NCI-H82 treated with DMSO at 0.1 percent for 48 hours (cell line): Measurements from ENCODE around the gene CAST.

Source experiments
- DNase-seq: peaks from one replicate; lab custom pipeline; 2025; ENCODE audit not compliant: unreplicated experiment; lab: John Stamatoyannopoulos, UW

CAST gene

DNA sequence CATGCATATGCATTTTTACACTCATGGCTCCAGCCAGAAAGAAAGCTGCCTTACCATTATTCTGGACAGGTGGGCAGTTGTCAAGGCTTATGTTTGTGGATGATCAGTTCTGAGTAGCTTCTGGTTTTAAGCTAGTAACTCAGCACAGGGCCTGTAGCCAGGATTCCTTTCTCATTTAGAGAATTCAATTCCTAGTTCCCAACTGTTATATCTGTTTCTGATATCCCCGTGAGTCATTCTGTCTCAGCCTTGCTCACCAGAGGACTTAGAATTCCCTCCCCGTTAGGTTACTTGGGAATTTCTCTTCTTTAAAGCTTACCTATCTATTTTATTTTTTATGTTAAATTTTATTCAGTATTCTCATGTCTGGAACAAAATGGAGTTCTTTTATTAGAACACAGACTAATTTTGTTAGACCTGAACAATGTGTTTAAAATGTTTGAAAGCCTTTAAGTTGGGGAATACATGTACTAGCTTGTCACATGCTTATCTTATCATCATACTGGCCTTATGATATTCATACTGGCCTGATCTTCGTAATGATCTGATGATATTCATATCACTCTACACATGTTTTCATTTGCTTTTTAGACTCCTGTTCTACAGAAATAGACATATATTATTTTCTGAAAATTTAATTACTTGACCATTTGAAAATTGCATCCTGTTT lies 47.1 kb downstream of the CAST start:
- no peak for DNase-seq

DNA sequence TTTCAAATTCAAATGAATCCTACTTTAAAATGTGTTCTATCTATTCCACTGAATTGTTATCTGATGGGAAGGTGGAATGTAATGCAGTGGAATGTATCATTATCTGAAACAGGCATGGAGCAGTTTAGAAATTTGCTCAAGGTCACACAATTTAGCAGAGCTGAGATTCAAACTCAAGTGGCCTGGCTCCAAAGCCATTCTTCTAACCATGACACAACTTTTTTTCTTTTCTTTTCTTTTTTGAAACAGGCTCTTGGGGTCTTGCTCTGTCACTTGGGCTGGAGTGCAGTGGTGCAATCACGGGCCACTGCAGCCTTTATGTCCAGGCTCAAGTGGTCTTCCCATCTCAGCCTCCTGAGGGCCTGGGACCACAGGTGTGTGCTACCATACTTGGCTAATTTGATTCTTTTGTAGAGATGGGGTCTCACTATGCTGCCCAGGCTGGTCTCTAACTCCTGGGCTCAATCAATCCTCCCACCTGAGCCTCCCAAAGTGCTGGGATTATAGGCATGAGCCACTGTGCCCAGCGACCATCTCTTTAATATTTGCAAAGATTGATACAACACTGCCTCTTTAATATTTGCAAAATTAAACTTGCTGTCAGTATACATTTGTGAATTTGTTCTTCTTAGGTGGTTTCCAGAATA lies 50.0 kb downstream of the CAST start:
- DNase-seq: no peak

DNA sequence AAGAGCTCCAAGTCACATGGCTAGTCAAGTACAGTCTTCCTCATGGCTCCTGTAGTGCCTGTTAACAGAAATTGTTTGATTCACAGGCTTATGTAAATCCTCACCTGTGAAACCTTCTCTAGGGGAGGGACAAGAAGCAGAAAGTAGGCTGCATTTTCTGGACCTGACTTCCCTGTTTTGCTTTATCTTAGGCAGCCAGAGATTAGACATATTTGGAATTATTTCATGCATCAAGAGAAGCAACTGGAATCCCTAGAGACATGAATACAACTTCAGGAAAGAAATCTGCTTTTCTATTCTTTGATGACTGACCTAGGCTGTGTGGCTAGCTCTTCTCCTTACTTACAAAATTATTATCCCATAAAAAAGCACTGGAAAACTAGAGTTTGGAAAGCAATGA lies 52.3 kb downstream of the CAST start:
- DNase-seq: no peak

DNA sequence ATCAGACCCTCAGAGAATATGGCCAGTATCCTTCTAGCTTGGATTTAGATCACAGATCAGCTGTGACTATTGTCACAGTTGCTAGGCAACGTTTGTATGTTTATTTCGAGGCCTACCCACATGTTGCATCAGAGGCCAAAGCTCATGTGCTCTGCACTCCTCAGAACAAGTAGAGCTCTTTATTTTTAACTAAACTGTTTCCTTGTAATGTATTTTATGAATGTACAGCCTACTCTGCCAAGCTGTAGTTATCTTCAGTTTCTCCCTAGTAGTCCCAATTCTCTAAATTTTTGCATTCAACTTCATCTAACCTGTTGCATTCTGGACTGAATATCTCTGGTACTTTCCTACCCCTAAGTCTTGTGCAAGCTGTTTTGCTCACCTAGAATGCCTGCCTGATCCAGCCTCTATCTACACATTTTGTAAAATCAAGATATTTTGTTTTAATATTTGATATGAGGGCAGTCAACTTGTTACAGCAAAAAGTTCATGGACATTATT lies 52.8 kb downstream of the CAST start:
- no peak for DNase-seq

DNA sequence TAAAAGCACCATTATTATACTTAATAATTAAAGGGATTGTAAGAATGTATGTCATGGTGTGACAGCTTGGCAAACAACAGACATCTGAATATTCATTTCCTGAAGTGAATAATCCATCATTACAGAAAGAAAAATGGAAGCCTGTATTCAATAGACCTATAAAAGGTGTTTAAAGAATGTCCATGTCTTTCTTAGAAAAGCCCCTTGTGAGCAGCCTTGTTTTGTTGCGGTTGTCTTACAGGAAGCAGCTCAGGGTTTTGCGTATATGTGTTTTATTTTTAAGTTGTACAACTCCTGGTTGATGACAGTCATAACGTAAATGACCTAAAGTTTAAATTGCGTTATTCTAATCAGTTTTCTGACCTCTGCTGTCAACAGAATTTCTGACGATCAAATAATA lies 53.8 kb downstream of the CAST start:
- DNase-seq: no peak

DNA sequence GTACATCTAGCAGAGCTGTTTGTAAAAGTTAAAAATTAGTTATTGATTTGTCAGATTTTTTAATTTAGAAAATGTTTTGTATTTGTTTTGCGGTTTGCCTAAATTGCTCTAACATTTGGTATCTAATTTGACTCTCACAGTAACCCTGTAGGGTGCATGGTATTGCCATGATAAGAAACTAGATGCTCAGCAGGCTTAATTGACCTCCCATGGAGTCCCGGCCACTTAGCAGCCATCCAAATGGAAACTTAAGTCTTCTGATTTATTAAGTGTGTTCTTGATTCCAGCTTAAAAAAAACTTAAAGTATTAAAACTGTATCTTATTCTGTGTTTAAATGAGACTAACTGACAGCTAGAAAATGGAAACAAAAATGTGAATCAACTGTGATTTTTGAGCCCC lies 54.5 kb downstream of the CAST start:
- no peak for DNase-seq

DNA sequence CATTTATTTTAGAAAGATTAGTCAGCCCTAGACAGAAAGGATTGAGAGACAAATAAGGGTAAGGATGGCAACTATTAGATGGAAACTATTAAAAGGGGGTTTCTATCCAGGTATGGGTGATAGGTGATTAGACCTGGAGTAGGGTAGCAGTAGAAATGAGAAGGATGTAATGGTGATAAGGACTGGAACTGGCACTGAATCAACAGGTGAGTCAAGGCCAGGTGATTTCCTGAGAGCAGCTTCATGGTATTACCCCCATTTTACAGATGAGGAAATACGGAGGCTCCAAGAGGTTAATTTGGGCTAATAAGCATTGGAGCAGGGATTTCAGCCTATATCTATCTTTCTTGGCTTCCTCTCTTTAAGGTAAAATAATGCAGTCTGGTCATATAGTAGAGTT lies 55.7 kb downstream of the CAST start:
- no peak for DNase-seq

DNA sequence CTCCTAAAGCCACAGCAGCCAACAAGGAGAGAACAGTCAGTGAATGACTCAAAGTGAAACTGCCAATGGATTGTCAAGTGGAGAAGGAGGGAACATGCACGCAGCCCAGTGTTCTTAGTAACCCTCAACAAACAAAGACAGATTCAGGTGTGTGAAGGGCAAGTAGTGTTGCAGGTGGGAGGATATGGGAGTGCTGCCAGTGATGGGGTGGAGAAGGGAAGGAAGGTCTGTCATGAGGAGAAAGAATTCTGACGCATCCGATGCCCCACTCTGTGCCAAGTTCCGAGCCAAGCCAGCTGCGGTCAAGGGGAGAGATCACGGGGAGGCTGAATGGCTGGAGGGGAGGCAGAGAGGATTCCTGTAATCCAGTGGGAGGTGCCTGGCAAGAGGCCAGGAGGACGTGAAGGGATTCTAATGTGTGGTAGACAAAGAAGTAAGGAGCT lies 56.5 kb downstream of the CAST start:
- DNase-seq: peak; percentile 55

DNA sequence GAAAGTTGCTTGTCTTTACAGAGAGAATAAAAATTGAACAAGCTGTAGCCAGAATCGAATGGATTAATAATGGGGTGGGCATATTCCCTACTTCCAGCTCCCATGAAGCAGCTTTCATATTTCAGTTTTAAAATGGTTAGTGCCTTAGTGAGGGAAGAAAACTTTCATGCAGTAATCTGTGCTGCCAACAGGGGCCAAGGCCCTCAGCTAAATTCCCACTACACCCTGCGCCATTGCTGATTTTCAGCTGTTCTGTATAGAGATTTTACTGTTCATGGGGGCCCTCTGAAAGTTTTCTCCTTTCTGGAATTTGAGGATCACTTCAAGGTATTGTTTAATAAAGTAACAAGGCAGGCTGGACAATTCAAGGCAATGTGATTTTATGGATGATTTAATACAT lies 58.2 kb downstream of the CAST start:
- no peak for DNase-seq

DNA sequence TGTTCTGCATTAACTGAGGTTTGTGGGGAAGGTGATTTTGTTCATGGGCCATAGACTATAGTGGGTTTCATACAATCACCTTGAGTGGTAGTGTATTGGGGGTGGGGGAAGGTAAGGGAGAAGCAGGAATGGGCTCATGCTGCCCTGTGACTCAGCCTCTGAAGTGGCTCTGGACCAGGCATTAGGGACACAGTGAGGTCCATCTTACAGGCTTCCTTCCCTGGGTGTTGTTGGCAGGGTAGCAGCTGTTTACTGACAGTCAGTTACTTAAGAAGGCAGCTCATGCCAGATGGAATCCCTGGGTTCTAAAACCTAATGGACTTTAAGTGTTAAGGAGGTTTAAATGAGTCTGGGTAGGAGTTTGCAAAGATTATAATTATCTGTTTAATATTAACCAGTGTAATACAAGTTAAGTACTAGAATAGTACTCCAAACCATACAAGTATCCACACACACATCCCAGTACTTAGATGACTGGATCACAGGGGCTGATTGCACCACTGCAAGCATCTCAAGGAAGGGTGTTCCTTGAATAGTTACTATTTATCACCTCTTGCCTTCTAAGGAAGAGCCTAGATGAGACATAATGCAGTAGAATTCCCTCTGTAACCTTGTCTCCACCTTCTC lies 59.3 kb downstream of the CAST start:
- DNase-seq: peak; percentile 91

DNA sequence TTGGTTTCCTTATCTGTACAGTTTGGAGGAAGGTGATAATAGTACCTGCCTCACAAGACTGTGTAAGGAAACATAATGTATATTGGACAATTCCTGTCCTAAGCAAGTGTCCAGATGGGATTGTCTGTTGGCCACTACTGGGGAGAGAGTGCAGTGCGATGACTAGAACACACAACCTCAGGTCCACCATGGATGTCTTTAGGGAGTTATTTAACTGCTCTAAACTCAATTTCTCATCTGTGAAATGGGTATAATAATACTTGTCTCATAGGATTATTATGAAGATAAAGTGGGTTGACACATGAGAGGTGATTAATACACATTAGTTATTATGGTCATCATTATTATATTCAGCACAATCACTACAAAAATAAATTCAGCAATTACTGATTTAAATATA lies 63.1 kb downstream of the CAST start:
- DNase-seq: no peak

DNA sequence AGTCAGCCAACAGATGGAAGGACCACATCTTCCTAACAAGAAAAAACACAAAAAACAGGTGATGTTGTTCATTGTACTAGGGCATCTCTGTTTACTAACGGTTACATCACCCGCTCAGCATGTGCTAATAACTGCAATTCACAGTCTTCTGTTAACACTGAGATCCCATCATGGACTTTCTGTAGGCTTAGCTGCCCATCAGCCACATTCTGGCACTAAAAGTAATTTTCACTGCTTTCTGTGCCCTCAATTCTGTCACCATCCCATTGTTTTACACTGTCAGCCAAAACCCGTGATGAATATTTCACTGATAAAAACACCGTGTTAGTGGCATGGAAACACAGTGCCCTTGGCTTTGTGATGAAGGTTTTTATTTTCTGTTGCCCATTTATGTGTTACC lies 64.6 kb downstream of the CAST start:
- no peak for DNase-seq

DNA sequence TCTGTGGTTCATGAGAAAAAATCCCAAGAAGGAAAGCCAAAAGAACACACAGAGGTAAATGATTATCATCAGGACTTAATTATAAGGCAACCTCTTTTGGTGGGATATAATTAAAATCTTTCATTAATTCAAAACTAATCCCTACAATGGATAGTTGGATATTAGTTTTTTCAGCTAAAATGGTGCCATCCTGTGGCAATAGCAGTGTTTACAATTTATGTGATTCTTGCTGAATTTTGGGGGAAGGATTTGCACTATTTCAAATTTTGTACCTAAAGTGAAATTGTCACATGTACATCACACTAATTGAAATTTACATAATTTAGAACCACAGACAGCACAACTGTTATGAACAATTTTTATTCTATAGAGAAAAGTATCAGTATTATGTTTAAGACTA lies 67.0 kb downstream of the CAST start:
- DNase-seq: no peak

DNA sequence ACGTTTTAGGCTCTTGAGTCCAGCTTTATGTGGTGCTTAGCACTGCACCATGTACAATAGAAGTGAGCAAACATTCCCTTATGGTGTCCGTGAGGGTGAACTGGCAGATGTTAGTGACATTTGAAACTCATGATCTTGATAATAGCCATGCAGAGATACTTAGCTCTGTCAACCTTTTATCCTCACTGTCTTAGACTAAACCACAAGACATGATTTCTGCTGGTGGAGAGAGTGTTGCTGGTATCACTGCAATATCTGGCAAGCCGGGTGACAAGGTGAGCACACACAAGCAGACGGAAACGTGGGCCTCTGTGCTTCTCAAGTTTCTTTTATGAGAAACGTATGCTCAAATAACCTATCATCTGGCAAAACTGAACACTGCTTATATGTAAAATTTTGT lies 68.4 kb downstream of the CAST start:
- DNase-seq: peak; percentile 54

DNA sequence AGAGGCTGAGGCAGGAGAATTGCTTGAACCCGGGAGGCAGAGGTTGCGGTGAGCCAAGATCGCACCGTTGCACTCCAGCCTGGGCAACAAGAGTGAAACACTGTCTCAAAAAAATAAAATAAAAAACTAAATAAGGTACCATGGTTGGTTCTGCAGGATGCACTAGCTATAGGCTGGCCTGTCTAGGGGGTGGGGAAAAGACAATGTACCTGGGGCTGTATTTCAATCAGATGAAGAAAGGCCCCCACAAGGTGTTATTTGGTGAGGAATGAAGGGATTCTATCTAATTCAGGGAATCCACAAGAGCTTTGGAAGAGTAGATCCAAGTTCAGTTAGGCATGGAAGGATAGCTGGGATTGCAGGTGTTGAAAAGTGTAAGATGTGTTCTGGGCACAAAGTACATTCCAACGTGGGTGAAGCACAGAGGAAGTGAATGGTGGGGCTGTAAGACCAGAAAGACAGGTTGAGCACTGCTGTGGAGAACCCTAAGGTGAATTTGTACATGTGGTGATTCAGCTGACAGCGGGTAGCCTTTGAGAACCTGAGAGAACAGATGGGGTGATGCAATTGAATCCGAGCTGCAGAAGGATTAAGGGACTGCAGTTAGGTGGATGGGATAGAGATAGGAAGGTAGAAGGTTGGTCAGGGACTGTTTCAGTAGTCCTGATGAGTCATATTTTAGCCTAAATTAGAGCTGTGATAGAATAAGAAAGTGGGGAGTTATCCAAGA lies 71.8 kb downstream of the CAST start:
- peak; percentile 81 for DNase-seq

DNA sequence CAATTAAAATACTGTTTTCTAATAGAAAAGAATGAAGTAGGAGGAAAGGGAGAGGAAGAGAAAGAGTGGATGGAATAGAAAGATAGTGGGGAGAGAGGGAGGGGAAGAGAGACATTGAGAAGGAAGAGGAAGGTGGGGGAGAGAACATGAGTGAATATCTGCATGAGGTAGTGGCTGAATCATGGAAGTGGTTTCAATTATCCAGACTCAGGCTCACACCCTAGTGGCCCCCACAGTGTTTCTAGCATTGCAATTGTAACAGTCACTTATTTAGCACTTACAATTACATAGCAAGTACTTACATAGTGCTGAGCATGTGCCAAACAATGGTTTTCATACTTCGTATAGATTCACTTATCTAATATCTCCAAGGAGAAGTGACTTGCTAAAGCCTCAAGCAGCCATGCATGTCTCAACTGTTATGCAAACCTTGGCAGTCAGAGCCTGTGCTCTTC lies 72.7 kb downstream of the CAST start:
- DNase-seq: no peak

DNA sequence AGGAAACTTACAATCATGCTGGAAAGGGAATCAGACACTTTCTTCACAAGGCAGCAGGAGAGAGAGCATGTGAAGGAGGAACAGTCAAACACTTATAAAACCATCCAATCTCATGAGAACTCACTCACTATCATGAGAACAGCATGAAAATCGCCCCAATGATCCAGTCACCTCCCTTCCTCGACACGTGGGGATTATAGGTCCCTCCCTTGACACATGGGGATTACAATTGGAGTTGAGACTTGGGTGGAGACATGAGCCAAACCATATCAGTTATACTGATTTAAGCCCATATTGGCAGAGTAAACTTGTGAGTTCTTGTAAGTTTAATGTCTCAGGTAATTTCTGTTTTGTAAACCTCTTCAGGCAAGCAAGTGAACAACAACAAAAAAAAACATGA lies 74.8 kb downstream of the CAST start:
- DNase-seq: no peak

DNA sequence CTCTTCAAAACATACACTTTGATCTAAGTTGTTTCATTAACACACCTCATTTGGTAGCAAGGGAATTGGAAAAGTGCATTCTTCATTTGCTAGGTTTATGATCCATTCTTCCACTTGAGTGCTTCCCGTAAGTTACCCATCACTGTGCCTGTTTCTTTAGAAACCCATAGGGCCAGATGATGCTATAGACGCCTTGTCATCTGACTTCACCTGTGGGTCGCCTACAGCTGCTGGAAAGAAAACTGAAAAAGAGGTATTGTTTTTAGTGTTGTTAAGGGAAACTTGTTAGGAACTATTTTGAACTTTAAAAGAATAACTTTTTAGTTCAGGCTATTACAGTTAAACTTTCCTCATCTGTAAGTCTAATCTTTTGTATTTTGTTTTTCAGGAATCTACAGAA lies 78.9 kb downstream of the CAST start:
- no peak for DNase-seq

DNA sequence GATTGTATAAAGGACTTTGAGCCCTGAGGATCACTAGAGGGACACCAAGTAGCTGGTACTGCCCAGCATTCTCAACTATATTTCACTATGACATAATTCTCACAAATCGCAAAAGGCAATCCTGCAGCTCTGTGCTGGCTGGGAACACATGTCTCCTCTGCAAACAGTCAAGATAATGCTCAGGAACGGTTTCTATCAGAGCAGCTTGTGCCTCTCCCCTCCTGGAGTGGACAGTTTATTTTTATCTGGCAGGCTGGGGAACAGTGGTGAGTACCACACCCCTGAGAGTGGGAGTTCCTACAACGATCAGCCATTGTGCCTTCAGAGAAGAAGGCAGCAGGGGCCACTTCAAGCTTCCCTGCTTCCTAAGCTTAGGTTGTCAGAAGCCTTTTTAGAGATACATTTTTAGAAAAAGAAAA lies 79.7 kb downstream of the CAST start:
- no peak for DNase-seq

DNA sequence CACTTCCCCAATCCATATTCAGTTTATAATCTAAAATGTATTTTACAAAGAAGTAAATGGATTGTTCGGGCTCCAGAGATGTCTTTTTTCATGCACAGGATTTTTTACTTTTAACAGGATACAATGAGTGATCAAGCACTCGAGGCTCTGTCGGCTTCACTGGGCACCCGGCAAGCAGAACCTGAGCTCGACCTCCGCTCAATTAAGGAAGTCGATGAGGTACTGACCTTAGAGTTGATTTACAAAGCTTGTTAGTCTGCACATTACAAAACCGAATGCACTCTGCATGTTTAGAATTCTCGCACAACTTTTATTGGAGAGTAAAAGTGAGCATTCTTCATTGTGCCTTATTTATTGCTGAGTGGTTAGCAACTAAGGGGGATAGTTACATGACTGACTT lies 80.4 kb downstream of the CAST start:
- DNase-seq: no peak

DNA sequence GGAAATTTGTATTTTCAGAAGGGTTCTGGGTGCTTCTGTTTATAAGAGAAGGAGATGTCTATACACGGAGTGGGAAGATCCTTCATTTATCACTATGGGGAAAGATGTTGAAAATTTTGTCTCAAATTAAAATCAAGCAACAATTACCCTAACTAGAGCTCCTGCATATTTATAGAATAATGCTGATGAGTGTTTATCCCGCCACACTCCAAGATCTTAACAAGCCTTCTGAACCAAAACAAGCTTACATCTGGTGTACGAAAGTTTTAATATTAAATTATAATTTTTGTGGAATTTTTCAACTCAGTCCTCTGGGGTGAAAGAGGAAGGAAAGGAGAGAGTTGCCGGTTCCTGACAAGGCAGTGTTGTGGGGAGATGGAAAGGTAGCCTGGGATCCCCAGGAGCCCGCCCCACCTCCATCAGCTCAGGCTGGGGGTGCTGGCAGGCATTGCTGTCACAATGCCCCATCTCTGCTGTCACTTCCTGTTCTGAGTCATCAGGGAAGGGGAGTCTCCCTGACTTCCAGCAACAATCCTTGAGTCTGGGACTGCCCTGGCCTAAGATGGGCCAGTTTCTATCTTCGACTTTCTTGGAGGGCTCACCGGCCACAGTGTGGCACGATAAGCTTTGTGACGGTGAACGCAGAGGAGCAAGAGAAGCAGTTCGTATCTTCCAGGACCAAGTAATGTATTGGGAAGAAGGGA lies 81.0 kb downstream of the CAST start:
- DNase-seq: no peak
